HepG2 (cell line): ENCODE measurements around the gene SDK1.

Source experiments
- CTCF ChIP-seq: sonication (generic); formaldehyde crosslinking; IDR thresholded peaks from 2 replicates; pipeline ENCODE4 v1.5.0; 2020; ENCODE audit warnings: mild to moderate bottlenecking, missing genetic modification reagents, moderate library complexity
- GATAD1 ChIP-seq: IDR thresholded peaks from 2 replicates; pipeline ENCODE4 v1.6.1; 2016; ENCODE audit warnings: missing genetic modification reagents, missing compliant biosample characterization
- MYC ChIP-seq: sonication (generic); formaldehyde crosslinking; IDR thresholded peaks from 2 replicates; pipeline ENCODE4 v1.9.0; 2021; ENCODE audit warnings: missing genetic modification reagents, borderline replicate concordance
- RAD21 ChIP-seq: fragments of 450-650 bp; formaldehyde crosslinking; IDR thresholded peaks from 2 replicates; pipeline ENCODE4 v1.5.0; 2020; ENCODE audit warnings: mild to moderate bottlenecking
- TBL1XR1 ChIP-seq: fragments of 150-350 bp; IDR thresholded peaks from 2 replicates; pipeline ENCODE4 v1.6.1; 2014; ENCODE audit warnings: borderline replicate concordance, low read length; ENCODE audit not compliant: partially characterized antibody
- ZNF350 ChIP-seq: sonication (generic); formaldehyde crosslinking; IDR thresholded peaks from 2 replicates; pipeline ENCODE4 v1.4.0; 2020; ENCODE audit warnings: mild to moderate bottlenecking, low read depth, missing genetic modification reagents, borderline replicate concordance
- ZNF629 ChIP-seq: sonication (generic); formaldehyde crosslinking; conservative IDR thresholded peaks from 2 replicates; pipeline ENCODE4 v1.5.0; 2020; ENCODE audit warnings: missing genetic modification reagents

GRCh38 chr7:4136501-4137110 lies 835.6 kb downstream of the SDK1 start:
- TF ChIP-seq CTCF (CRISPR knock-in tag) (no peak), ZNF629 (CRISPR knock-in tag) (no peak), ZNF350 (CRISPR knock-in tag) (no peak), RAD21 (no peak), TBL1XR1 (no peak), GATAD1 (no peak), MYC (CRISPR knock-in tag) (no peak)
